Stimulated activated CD8-positive, alpha-beta memory T cell treated with anti-CD3 and anti-CD28 coated beads, Interleukin-2, amount 100 ng/mL, for 48 hours (primary cell): ENCODE results near the gene RGS18.
"Not testable (repeated sequence)": the region's sequence is repeated elsewhere in the genome, so short reads cannot be mapped to it uniquely, and the experiment has no call there.

Experiments used
- DNase-seq, 2 donors: peaks; one replicate each; pipeline ENCODE4 v3.0.0-alpha.2; 2020; ENCODE audit warnings: low read depth in 2 of 2

Gene RGS18

DNA sequence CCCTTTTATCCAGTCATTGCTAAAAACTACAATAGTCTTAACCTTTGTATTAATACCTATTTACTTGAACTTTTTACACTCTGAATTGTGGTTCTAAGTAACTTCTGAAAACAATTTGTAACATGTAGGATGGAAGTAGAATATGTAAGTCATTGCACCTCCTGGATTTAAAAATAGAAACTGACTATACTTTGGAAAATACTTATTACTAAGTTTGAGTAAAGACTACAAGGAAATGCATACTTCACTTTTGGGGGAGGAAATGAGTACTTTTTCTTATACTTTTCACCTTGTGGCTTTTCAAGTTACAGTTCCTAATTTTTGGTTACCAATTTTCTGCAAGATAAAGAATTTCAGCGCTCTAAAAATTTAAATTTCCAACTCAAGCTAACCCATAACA is 8.7 kb downstream of the RGS18 start:
- DNase-seq = no peak

DNA sequence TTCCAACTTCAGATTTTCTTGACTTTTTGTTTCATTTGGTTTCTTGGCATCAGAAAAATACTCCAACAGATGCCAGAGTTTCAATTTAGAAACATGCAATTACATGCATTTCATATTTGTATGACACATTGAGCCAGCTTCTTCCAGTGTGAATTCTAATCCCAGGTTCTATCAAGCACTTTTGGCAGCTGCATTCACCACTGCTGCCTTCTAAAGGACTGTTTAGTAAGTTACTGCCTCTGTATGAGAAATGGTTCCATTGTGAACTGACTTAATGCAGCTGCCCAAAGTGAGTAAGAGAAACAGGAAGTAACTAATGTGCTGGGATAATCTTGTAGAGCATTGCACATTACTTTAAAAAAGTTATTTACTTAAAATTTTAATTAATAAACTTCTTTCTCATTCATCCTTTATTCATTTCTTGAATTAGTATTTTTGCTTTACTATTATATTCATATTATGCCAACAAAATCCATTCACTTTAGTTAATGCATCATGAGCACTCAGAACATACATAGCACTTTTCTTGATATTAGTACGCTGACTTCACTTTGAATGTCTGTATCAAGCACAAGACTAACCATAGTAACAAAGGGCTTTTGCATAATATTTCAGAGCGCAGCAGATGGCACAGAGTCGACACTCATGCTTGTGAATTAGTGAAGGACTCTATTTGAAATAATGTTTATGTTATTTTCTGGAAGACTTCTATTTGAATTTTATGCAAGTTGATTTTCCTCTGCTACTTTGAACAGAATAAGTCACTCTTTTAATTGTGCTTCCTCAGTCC is 9.8 kb downstream of the RGS18 start:
- no peak for DNase-seq

DNA sequence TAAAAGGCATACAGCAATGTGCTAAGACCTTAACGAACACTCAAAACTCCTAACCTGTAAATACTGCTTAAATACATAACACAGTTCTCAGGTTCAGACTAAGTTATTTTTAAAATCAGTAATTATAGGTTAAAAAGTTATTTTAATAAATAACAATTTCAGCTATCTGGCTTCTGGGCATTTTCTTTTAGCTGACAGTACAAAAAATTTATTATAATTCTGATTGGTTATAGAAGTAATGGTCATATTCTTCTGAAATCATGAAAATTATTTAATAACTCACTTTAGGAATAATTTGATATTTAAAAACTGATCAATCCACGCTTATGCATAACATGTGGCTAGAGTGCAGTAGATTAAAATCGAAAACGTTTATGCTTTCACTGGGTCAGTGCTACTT is 10.7 kb downstream of the RGS18 start:
- DNase-seq = no peak

DNA sequence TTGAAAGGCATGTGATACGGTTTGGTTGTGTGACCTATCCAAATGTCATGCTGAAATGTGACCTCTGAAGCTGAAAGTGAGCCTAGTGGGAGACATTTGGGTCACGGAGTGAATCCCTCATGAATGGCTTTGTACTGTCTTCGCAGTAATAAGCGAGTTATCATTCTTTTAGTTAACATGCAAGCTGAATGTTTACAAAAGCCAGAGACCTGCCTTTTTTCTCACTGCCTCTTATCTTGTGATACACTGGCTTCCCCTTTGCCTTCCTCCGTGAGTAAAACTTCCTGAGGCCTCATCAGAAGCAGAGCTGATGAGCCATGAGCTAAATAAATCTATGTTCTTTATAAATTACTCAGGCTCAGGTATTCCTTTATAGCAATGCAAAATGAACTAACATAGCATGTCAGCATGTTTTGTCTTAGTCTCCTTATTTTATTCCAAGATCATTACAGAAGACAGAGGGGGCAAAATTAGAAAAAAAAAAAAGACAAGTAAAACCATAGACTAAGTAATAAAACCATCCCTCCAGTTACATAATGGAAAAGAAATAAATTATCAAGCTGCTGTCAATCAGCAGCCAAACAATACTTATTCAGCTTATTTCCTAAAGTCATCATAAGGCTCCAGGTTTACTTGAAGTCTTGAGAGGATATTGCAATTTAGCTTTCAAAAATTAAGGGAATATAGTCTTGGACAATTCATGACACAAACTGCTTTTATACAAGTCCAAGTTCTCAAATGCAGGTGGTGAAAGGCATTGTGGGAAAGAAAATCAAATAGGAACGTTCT is 12.1 kb downstream of the RGS18 start:
- DNase-seq = no peak

DNA sequence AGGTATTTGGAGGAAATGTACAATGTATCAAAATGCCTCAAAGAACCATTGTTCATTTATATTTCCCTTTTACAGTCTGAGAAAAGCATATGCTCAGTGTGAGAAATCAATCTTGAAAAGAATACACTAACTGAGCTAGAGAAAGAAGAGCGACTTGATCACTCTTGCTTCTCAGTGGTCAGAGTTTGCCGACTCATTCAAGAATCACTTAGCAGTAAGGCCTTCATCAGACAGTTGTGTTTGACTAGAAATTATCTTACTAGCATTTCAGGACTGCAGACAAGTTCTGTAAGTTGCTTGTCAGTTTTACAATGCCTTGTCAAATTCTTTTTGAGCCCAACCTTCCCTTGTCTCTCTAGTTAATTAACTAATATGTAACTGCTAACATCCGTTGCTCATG is 12.9 kb downstream of the RGS18 start:
- DNase-seq = no peak

DNA sequence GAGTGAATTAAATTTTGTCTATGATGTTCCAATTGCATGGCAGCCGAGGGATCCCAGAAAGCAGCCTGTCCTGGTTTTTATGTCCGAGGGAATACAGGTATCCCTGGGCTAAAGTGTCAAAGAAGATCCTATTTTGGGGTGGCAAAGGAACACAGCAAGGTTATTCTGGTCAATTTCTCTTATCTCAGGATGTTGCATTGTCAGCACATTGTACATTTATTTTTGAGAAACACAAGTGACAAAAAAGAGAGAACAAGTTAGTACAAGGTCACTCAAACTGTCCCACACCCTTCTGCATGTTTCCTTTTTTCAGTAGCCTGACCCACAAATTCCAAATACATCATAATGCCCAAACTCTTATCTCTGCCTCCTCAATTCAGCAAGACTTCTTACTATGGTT is 17.7 kb downstream of the RGS18 start:
- no peak for DNase-seq

DNA sequence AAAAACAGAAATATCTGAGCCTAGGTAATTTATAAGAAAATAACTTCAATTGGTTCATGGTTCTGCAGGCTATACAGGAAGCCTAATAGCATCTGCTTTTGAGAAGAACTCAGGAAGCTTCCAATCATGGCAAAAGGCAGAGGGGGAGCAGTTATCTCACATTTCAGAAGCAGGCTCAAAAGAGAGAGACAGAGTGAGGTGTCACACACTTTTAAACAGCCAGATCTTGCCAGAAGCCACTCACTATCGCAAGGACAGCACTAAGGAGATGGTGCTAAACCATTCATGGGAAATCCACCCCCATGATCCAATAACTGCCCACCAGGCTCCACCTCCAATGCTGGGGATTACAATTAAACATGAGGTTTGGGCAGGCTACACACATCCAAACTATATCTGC is 25.5 kb downstream of the RGS18 start:
- DNase-seq = no peak

DNA sequence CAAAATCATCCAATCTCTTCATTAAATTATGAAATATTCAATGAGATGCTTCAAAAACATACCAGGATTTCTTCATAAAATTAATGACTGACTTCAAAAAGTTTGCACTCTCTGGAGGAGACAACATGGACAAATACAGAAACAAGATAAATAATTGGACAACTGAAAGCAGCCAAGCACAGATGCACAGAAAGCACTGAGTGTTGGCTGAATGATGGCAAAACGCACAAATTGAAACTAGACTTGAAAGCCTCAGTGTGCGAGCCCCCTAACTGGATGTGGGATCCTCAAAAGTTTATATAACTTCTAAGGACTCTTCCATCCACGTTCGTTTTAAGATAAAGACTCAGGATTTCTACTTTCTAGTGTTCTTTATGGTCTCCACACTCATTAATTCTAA is 27.9 kb downstream of the RGS18 start:
- no peak for DNase-seq

DNA sequence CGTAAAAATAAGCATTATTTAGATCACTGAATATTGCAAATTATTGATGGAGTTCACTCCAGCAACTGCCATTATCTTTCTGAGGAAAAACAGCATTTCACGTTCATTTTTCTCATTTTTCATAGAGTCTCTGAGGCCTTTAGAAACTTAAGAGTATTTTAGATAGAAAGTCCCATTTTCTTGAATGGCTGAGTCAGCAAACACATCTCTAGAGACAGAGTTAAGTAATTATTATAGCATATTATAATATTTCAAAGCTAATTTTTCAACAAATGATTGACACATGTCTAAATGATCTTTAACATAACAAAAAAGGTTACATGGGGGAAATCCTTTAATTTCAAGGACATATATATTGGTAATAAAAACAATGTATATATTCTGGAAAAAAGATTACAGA is 31.8 kb downstream of the RGS18 start:
- no peak for DNase-seq

DNA sequence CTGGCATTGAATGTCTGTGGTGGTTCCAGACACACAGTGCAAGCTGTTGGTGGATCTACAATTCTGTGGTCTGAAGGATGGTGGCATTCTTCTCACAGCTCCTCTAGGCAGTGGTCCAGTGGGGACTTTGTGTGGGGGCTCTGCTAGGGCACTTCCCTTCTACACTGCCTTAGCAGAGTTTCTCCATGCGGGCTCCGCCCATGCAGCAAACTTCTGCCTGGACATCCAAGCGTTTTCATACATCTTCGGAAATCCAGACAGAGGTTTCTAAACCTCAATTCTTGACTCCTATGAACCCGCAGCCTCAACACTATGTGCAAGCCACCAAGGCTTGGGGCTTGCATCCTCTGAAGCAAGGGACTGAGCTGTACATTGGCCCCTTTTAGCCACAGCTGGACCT is 43.0 kb downstream of the RGS18 start:
- DNase-seq = no peak

DNA sequence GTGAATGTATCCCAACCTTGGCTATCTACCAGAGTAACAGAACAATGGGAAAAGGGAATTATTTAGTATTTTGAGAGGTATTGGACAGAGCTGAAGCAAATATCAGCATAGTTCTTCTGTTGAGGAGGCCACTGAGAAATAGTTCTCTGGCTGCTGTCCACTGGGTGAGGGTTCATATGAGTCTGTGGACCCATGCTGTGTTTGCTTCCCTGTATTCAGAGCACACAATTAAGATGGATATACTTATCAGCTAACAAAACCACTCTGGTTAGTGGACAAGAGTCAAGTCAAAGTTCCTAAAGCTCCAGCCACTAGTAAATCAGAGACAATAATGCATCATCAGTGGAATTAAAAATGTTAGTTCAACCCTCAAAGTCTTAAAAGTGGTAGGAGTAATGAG is 66.1 kb downstream of the RGS18 start:
- no peak for DNase-seq

DNA sequence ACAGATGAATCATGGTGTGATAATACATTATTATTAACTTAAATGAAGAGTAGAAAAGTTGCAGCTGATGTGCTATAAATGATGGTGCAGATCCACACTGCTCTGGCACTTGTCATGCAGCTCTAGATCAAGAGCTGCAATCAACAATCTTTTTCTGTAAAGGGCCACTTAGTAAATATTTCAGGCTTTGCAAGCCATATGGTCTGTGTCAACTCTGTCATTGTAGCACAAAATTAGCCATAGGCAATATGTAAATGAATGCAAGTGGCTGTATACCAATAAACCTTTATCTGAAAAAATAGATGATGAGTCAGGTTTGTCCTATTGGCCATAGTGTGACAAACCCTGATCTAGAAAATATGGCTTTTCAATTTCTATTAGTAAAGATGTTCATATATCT is 66.6 kb downstream of the RGS18 start:
- no peak for DNase-seq

DNA sequence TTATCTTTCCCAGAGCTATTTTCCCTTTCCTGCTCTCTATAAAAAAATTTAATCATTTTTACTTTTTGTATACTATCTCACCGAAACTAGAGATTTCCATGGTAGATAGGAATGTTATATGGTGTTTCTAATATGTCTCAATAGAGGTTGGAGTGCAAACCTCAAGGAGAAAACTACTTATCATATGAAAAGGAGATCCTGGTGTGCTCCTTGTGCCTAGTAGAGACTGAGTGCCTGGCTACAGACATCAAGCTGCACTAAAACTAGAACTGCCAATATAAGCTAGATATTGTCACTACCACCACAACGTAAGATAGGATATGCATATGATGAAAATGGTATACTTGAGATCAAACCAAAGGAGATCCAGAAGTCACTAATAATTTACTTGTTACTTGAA is 67.0 kb downstream of the RGS18 start:
- no peak for DNase-seq

DNA sequence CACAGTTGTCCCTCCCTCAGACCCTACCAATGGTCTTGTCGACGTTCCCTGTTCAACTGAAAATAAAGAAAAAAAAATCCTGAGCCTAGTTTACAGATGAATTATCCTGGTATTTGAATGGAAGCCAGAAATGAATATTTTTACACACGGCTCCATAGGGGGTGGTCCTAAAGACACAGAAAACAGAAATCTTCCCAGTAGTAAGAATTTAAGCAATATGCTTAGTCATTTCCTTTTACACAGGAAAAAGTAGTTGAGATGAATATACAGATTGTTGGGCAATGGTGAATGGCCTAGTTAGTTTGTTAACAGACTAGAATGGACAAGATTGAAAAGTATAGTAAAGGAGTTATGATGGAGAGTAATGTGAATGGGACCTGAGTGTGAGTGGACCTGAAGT is 67.4 kb downstream of the RGS18 start:
- no peak for DNase-seq

DNA sequence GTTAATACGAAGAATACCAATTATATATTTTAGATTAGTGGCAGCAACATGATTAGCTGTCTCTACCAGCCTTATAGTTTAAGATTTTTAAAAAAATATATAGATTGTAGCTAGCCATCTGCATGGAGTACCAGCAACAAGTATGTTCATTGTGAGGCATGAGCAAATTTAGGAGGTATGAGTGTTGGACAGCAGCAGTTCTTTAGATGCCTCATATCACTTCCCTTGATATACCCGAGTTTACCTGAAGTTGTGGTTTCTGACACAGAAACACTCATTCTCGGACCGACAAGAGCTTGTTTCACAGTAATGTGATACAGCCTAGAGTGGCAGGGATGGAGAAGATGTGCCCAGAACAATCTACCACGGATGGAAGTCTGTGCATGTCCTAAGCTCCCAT is 69.1 kb downstream of the RGS18 start:
- no peak for DNase-seq

DNA sequence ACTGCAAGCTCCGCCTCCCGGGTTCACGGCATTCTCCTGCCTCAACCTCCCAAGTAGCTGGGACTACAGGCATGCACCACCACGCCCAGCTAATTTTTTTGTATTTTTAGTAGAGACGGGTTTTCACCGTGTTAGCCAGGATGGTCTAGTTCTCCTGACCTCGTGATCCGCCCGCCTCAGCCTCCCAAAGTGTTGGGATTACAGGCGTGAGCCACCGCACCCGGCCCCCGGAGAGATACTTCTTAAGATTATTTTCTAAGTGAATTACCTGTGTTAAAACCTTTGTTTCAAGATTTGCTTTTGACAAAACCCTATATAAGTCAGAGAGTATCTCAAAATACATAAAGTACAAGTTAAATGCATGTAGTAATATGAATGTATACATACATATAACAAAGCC is 69.7 kb downstream of the RGS18 start:
- not testable (repeated sequence) for DNase-seq

DNA sequence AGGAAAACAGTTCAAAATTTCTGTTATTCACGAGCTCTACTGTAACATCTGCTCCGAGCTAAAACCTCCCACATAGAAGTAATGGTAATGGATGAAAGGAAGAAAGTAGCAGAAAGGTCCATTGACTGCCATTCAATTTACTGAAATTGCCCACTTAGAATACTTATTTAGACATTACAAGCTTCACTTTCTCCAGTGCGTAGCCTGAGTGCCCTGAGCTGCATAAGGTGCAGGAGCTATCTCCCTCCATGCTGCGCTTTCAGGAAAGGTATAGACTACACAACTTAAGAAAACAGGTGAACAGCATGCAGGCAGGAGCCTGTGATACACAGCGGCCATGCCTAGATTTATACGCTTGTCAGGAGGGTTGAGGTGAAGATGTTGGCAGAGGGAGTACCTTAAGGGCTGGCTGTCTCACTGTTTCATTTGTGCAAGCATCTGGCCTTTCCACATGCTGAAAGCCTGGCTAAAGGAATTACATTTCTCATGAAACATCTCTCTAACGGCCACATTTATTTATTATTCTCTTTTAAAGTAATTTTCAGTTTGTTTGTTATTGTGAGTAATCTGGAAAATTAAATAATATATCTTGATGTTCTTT is 74.7 kb downstream of the RGS18 start:
- no peak for DNase-seq

DNA sequence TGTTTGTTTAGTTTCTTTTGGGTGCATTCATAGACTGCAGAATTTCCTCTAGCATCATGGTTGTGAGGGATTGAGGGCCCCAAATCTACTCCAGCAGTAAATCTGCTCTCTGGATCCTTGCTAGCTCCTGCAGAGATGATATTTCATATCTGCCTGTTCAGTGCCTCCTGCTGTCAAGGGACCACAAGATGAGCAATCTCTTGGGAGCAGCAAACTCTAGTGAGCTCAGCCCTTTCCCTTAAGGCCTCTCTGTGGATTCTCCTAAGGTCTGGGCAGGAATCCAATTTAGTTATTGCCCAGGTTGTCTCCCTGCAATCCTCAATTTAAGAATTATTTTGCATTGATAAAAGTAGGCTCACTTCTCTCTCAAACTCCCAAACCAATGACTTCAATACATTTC is 76.9 kb downstream of the RGS18 start:
- DNase-seq = no peak
